ENCODE data around the gene COG5. TPM values are rescaled to one million over a fixed set of nuclear protein-coding genes. Genes with fewer than 3 reads are reported as not detected.
A peak's percentile ranks its signal among the peaks of the same experiment; 100 is the strongest.

The COG5 gene
- total RNA-seq, 1 donor, result 53.8 TPM

DNA sequence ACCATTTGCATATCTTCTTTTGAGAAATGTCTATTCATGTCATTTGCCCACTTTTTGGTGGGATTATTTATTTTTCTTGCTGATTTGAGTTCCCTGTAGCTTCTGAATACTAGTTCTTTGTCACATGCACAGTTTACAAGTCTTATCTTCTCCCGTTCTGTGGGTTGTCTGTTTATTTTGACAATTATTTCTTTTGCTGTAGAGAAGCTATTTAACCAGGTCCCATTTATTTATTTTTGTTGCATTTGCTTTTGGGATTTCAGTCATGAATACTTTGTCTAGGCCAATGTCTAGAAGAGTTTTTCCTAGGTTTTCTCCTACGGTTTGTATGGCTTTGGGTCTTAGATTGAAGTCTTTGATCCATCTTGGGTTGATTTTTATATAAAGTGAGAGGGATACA lies 60.9 kb downstream of the COG5 start:
- TF ChIP-seq, protein P1, sequence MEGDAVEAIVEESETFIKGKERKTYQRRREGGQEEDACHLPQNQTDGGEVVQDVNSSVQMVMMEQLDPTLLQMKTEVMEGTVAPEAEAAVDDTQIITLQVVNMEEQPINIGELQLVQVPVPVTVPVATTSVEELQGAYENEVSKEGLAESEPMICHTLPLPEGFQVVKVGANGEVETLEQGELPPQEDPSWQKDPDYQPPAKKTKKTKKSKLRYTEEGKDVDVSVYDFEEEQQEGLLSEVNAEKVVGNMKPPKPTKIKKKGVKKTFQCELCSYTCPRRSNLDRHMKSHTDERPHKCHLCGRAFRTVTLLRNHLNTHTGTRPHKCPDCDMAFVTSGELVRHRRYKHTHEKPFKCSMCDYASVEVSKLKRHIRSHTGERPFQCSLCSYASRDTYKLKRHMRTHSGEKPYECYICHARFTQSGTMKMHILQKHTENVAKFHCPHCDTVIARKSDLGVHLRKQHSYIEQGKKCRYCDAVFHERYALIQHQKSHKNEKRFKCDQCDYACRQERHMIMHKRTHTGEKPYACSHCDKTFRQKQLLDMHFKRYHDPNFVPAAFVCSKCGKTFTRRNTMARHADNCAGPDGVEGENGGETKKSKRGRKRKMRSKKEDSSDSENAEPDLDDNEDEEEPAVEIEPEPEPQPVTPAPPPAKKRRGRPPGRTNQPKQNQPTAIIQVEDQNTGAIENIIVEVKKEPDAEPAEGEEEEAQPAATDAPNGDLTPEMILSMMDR (IDR thresholded peaks at IDR 0.05; ENCODE audit: insufficient read depth, low read length), result no peak
- DNase-seq (ENCODE audit: low read depth), result no peak
- no peak overlapping the region for H3K4me3 ChIP-seq (ENCODE audit: low read depth, low read length)

DNA sequence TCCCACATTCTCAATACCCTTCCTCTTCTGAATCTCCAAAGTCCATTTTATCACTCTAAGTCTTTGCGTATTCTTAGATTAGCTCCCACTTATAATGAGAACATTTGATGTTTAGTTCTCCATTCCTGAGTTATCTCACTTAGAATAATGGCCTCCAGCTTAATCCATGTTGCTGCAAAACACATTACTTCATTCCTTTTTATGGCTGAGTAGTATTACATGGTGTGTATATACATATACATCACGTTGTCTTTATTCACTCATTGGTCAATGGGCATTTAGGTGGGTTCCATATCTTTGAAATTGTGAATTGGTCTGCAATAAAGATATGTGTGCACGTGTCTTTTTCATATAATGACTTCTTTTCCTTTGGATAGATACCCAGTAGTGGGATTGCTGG lies 61.6 kb downstream of the COG5 start:
- H3K4me3 ChIP-seq (ENCODE audit: low read depth, low read length), result no peak overlapping the region
- no peak for DNase-seq (ENCODE audit: low read depth)
- TF ChIP-seq, protein P1 (IDR thresholded peaks at IDR 0.05; ENCODE audit: insufficient read depth, low read length), result no peak

DNA sequence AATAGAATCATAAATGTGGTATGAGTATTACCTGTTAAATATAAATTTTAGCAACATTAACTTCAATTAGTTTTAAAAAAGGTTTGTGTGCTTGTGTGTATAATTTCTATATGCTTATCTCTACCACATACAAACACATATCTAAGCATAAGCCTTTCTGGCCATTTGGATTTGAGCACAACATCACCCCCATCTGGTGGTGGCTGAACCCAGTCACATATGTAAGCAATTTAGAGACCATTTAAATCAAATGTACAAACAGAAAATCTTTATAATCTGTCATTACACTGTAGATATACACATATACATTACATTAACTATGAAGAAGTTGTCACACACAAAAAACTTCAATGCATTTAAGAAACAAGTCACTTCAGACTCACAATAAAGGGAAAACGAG lies 62.1 kb downstream of the COG5 start:
- H3K4me3 ChIP-seq (ENCODE audit: low read depth, low read length), result no peak overlapping the region
- peak; percentile 48 for DNase-seq (ENCODE audit: low read depth)
- TF ChIP-seq, protein P1 (IDR thresholded peaks at IDR 0.05; ENCODE audit: insufficient read depth, low read length), result peak; percentile 47

DNA sequence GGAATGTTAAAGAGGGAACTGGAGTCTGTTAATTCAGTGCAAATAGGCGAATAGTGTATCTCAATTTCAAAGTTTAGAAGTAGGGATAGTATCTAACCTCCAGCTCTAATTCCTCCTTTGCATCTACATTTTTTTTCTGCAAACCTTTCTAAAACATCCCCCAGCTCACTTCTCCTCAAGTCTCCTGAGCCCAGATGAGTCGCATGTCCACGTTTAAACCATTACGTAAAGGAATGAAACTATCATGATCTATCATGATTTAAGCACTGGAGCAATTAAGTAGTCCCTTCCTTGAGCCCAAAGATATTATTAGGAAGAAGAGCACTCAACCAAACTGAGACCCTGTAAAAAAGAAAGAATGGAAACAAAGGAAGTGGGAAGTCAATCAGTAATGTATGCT lies 64.0 kb downstream of the COG5 start:
- TF ChIP-seq, protein P1 (IDR thresholded peaks at IDR 0.05; ENCODE audit: insufficient read depth, low read length), result no peak

DNA sequence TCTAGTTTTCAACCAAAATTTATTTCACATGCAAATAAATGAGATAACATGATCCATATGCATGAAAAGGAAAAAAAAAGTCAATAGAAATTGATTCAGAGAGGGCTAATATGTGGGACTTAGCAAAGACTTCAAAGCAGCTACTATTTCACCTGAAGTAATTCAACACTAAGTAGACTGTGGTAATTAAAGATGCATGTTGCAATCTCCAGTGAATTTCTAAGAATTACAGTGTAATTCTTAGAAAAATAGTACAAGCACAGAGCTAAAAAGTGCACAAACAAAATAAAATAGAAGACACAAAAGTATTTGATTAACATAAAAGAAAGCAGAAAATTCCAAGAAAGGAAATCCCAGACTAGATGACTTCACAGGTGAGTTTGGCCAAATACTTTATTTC lies 68.2 kb downstream of the COG5 start:
- DNase-seq (ENCODE audit: low read depth), result no peak
- TF ChIP-seq, protein P1 (IDR thresholded peaks at IDR 0.05; ENCODE audit: insufficient read depth, low read length), result no peak
- no peak overlapping the region for H3K4me3 ChIP-seq (ENCODE audit: low read depth, low read length)

More for the DNA sequence above, 64.0 kb downstream of the COG5 start:
- no peak for DNase-seq (ENCODE audit: low read depth)
- H3K4me3 ChIP-seq (ENCODE audit: low read depth, low read length), result no peak overlapping the region

DNA sequence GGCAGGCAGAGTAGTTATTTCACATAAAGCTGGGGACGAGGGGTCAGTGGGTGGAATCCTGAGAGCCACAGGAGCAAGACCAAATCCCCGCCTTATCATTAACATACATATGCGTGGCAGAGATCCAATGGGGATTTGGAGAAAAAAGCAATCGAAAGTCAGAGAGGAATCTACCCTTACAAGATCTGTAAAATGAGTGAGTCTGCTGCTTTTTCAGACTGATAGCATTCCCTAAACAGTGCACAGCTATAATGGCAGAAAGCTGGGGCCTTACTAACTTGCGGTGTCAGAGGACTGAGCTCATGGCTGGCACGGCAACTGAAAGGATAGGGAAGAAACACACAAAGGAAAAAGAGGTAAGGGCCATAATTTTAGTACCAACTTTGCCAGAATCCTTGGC lies 68.8 kb downstream of the COG5 start:
- TF ChIP-seq, protein P1 (IDR thresholded peaks at IDR 0.05; ENCODE audit: insufficient read depth, low read length), result no peak
- no peak for DNase-seq (ENCODE audit: low read depth)
- H3K4me3 ChIP-seq (ENCODE audit: low read depth, low read length), result no peak overlapping the region

DNA sequence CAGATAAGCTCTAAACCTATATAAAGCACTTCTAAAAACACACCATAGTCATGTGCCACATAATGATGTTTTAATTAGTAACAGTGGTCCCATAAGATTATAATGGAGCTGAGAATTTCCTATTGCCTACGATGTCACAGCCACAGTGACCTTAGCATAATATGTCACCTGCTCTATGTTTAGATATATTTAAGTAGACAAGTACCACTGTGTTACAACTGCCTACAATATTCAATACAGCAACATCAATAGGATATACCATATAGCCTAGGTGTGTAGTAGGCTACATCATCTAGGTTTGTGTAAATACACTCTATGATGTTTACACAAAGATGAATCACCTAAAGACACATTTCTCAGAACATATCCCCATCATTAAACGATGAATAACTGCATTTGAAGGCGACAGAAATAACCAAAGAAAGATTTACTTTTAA lies 69.4 kb downstream of the COG5 start:
- TF ChIP-seq, protein P1 (IDR thresholded peaks at IDR 0.05; ENCODE audit: insufficient read depth, low read length), result no peak
- H3K4me3 ChIP-seq (ENCODE audit: low read depth, low read length), result no peak overlapping the region
- no peak for DNase-seq (ENCODE audit: low read depth)
